ENCODE results near the gene CBLIF.
"Not testable (repeated sequence)": the region's sequence is repeated elsewhere in the genome, so short reads cannot be mapped to it uniquely, and the experiment has no call there.

The CBLIF gene

DNA sequence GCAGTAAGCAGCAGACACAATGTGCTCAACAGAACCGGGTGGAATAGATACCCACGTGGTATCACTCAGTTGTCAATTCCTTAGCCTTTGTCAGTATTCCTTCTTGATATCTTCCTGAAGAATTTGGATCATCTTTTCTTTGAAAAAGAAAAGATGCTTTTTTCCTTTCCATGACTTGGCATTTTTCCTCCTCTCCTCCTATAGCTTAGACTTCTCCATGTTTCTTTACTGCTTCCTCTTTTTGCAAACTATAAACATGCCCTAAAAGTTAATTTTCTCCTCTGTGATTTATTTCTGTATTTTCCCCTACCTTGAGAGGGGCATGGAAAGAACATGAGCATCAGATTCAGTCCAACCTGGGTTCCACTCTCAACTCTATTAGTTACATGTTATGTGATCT is 11.7 kb downstream of the CBLIF start:
- TF ChIP-seq JUND (IDR thresholded peaks at IDR 0.05; ENCODE audit: low read depth) = no peak
- no peak for DNase-seq (ENCODE audit: low read depth in 1 of 2, low spot score in 1 of 2)
- in situ Hi-C loops (cut with HindIII; ENCODE audit: low pct_unique_long_range_greater_than_20kb, low sequenced_read_pairs) = no loop called here

DNA sequence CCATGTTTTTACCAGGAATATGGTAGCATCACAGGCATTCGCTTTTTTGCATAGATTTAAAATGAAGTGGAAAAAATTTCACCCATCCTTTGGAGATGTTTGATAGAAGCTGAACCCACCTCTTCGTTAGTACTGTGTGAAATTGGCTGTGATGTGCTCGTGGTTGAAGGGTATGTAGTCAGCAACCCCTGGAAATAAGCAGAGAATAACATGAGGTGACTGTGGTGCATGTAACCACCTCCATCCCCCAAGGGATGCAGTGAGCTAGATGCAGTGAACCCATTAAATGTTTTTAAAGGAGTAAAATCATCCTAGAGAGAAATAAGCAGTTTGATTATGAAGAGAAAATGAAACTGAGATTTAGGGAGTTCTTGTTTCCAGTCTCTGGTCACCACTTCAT is 15.9 kb downstream of the CBLIF start:
- DNase-seq (ENCODE audit: low read depth in 1 of 2, low spot score in 1 of 2) = no peak
- TF ChIP-seq JUND (IDR thresholded peaks at IDR 0.05; ENCODE audit: low read depth) = no peak
- in situ Hi-C loops (cut with HindIII; ENCODE audit: low pct_unique_long_range_greater_than_20kb, low sequenced_read_pairs) = no loop called here

DNA sequence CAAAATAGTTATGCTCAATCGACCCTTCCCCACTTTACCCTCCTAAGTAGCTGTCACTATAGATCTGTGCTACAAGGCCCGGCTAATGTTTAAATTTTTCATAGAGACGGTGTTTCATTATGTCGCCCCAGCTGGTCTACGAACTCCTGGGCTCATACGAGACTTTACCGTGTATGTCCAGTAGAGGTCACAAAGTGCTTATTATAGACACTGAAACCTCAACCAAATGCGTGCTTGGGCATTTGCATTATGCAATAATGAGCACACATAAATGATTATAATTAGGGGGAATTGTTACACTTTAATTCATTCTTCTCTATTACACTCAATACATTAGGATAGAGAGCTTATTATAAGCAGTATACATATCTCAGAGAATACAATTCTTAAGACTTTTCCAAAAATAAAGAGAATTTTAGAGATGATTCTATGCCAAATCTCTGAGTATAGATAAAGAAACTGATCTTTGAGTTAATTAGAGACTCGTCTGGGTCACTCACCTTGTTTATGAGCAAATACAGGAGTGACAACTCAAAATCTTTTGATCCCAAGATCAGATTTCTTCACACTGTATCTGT is 22.2 kb downstream of the CBLIF start:
- DNase-seq (ENCODE audit: low read depth in 1 of 2, low spot score in 1 of 2) = peak; percentile 30 to 85
- no peak for TF ChIP-seq JUND (IDR thresholded peaks at IDR 0.05; ENCODE audit: low read depth)
- in situ Hi-C loops (cut with HindIII; ENCODE audit: low pct_unique_long_range_greater_than_20kb, low sequenced_read_pairs) = no loop called here

DNA sequence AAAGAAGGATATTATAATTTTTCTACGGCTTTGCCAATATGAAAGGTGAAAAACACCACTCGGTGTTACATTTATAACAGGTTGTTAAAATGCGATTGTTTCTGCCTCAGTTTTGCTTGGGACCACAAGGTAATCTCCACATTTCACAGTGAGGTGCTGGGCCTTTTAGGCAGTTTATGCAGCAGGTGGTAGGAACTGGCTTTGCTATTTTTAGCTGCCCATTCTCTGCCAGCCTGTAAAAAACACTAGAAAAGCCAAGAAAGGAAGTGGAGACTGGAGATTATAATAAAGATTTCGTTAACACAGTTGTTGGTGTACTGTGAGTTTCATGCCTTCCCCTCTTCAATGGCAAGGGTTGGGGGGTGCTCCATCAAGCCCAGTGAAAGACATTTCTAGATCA is 26.7 kb downstream of the CBLIF start:
- TF ChIP-seq JUND (IDR thresholded peaks at IDR 0.05; ENCODE audit: low read depth) = no peak
- in situ Hi-C loops (cut with HindIII; ENCODE audit: low pct_unique_long_range_greater_than_20kb, low sequenced_read_pairs) = no loop called here
- no peak for DNase-seq (ENCODE audit: low read depth in 1 of 2, low spot score in 1 of 2)

DNA sequence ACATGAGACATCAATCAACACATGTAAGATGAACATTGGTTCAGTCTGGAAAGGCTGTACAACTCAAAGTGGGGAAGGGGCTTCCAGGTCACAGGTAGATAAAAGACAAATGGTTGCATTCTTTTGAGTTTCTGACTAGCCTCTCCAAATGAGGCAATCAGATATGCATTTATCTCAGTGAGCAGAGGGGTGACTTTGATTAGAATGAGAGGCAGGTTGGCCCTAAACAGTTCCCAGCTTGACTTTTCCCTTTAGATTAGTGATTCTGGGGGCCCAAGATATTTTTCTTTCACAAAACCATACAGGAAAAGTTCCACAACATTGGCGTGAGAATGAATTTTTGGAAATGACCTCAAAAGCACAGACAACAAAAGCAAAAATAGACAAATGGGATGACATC is 28.9 kb downstream of the CBLIF start:
- in situ Hi-C loops (cut with HindIII; ENCODE audit: low pct_unique_long_range_greater_than_20kb, low sequenced_read_pairs); DNase-seq (ENCODE audit: low read depth in 1 of 2, low spot score in 1 of 2): not testable (repeated sequence)

DNA sequence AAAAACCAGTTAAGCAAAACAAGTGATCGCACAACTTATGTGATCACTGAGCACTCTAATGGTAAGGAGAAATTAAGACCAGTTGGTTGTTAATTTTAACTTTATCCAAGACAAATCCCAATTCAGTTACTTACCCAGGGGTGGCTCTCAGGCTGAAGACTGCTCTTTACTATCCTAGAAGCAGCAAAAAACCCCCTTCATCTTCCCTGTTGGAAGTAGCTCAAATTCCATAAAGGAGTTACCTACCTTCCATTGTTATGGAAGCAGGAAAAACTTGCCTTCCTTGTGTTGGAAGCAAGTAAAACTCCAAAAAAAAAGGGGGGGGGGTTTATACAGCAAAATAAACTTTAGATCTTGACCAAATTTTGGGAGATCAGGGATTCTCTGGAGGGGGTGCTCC is 29.5 kb downstream of the CBLIF start:
- in situ Hi-C loops (cut with HindIII; ENCODE audit: low pct_unique_long_range_greater_than_20kb, low sequenced_read_pairs) = no loop called here
- no peak for TF ChIP-seq JUND (IDR thresholded peaks at IDR 0.05; ENCODE audit: low read depth)
- DNase-seq (ENCODE audit: low read depth in 1 of 2, low spot score in 1 of 2) = no peak

DNA sequence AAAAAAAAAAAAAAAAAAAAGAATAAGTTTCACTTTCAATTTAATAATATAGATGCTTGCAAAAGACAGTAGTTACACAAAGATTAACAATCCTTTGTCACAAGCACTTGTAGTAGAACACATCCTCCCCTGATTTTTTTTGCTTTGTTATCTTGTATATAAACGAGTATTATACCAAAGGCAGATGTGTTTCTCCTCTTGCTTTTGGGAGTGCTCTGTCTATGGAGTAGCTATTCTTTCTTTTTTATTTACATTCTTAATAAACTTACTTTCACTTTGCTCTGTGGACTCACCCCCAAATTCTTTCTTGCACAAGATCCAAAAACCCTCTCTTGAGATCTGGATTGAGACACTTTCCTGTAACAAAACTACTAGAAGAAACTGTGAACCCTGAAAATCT is 31.3 kb downstream of the CBLIF start:
- in situ Hi-C loops (cut with HindIII; ENCODE audit: low pct_unique_long_range_greater_than_20kb, low sequenced_read_pairs) = no loop called here
- DNase-seq (ENCODE audit: low read depth in 1 of 2, low spot score in 1 of 2) = no peak
- TF ChIP-seq JUND (IDR thresholded peaks at IDR 0.05; ENCODE audit: low read depth) = no peak

DNA sequence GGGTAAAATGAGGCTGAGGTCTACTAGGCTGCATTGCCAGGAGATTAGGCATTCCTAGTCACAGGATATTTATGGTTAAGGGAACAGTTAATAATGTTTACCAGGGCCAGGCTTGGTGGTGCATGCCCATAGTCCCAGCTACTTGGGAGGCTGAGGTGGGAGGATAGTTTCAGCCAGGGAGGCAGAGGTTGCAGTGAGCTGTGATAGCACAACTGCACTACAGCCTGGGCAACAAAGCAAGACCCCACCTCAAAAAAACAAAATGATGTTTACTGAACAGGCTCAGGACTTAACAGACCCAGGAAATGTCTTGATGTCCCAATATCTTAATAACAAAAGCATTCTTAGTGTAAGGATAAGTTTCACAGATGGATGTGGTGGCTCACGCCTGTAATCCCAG is 31.9 kb downstream of the CBLIF start:
- no peak for DNase-seq (ENCODE audit: low read depth in 1 of 2, low spot score in 1 of 2)
- in situ Hi-C loops (cut with HindIII; ENCODE audit: low pct_unique_long_range_greater_than_20kb, low sequenced_read_pairs) = no loop called here

DNA sequence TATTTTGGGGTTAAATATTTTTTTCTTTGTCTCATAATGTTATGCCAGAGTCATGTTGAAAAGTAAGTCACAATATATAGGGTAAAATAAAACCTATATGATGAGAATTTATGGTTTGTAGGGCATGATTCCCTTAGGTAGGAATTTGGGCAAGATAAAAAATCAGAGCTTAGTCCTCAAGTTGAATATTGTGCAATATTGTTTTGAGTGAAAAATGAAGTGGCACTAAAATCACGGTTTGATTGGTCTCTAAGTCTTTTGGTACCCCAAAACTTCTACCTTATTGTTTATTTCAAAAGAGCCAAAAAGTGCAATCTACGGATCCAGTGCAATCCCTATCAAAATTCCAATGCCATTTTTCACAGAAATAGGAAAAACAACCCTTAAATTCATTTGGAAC is 33.1 kb downstream of the CBLIF start:
- no peak for TF ChIP-seq JUND (IDR thresholded peaks at IDR 0.05; ENCODE audit: low read depth)
- in situ Hi-C loops (cut with HindIII; ENCODE audit: low pct_unique_long_range_greater_than_20kb, low sequenced_read_pairs) = no loop called here
- DNase-seq (ENCODE audit: low read depth in 1 of 2, low spot score in 1 of 2) = no peak

More for the DNA sequence above, 31.9 kb downstream of the CBLIF start:
- TF ChIP-seq JUND (IDR thresholded peaks at IDR 0.05; ENCODE audit: low read depth) = no peak

DNA sequence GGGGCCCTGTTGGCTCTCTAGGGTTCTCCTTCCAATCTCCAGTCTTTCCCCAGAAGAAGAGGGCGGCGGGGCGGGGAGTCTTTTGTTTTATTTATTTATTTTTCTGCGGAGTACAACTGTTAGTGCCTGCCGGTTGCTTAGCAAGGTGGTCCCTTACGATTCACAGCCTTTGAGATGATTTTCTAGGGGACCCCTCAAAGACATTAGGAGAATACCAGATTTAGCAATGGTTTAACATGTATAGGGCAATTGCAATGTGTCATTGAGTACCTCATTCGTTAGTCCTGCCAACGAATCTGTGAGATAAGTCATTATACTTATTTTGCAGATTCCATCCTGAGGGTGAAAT is 34.4 kb downstream of the CBLIF start:
- no peak for DNase-seq (ENCODE audit: low read depth in 1 of 2, low spot score in 1 of 2)
- in situ Hi-C loops (cut with HindIII; ENCODE audit: low pct_unique_long_range_greater_than_20kb, low sequenced_read_pairs) = no loop called here
- TF ChIP-seq JUND (IDR thresholded peaks at IDR 0.05; ENCODE audit: low read depth) = no peak

DNA sequence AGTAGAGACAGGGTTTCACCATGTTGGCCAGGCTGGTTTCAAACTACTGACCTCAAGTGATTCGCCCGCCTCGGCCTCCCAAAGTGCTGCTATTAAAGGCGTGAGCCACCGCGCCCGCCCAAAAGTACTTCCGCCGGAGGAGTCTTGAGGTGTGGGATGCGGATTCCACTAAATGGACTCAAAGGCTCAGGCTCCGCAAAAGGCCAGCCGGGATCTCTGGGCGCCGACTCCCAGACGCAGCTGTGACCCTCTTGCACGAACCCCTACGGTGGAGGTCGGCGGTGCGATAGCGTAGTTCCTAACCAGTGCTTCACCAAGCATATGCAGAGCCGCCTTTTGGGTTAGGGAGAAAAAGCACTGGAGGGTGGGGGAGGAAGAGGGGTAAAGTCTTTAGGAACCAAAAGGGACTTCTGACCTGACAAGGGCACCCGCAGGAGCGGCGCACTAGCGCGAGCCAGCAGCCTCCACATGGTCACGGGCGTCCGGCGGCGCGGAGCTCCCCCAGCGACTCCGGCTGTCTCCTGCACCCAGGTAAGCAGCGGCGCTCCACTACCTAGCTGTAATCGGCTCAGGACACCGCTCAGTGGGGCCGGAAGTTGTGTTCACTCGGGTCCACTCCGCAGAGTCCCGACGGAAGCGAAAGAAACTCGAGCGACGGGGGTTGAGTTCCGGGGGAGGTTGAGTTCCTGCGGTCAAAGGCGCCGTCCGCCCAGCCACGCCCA is 34.9 kb downstream of the CBLIF start, which contains the start of gene MRPL16:
MRPL16 (minus strand) TSS at position 590 of the 722 bp plus-strand sequence; CDS start at position 470, 120 bp downstream.
- TF ChIP-seq JUND (IDR thresholded peaks at IDR 0.05; ENCODE audit: low read depth) = no peak
- in situ Hi-C loops (cut with HindIII; ENCODE audit: low pct_unique_long_range_greater_than_20kb, low sequenced_read_pairs) = no loop called here
- peak; percentile 69 to 97 for DNase-seq (ENCODE audit: low read depth in 1 of 2, low spot score in 1 of 2)

DNA sequence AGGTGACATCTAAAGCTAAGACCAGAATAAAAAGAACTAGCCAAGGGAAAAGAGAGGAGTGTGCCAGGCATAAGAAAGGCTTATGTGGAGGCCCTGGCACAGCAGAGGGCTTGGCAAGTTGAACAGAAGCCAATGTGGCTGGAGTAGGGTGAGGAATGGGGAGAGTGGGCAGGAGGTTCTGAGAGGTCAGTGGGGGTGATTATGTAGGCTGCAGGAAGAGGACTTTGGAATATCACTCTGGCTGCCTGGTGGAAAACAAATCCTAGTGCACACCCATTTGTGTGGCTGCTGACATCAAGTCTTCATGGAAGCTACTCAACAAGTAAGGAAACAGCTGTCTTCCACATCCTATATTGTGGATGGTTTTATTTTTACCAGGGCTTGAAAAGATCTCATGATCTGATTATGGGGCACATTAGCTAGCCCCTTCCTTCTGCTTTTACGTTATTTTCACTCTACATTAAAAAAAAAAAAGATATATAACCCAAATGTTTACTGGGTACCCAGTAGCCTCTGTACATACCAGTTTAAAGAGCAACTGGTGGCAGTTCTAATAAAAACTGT is 38.2 kb downstream of the CBLIF start:
- DNase-seq (ENCODE audit: low read depth in 1 of 2, low spot score in 1 of 2) = no peak
- no peak for TF ChIP-seq JUND (IDR thresholded peaks at IDR 0.05; ENCODE audit: low read depth)
- in situ Hi-C loops (cut with HindIII; ENCODE audit: low pct_unique_long_range_greater_than_20kb, low sequenced_read_pairs) = no loop called here

DNA sequence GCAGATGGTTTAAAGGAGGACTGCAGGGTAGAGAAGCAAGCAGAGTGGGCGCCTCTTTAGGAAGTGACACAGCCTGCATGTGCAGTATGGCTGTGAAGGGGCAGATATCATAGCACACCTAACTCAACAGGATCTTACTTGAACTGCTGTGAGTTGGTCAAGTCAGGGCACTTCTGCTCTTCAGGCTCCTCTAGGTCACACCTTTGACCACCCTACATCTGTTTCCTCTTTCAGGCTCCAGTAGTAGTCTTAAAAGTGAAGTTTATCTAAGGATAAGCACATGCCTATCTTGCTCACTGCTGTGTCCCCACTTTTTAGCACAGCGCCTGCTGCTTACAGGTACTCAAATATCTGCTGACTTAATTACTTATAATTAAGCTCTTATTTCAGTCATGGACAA is 41.2 kb downstream of the CBLIF start:
- TF ChIP-seq JUND (IDR thresholded peaks at IDR 0.05; ENCODE audit: low read depth) = no peak
- in situ Hi-C loops (cut with HindIII; ENCODE audit: low pct_unique_long_range_greater_than_20kb, low sequenced_read_pairs) = no loop called here
- DNase-seq (ENCODE audit: low read depth in 1 of 2, low spot score in 1 of 2) = no peak
